Urothelium cell line (cell line): ENCODE results near the gene SREK1.
A peak's percentile ranks its signal among the peaks of the same experiment; 100 is the strongest.
"Not testable (repeated sequence)": the region's sequence is repeated elsewhere in the genome, so short reads cannot be mapped to it uniquely, and the experiment has no call there.

ENCODE experiments used
- DNase-seq: peaks from one replicate; pipeline ENCODE4 v3.0.0; 2011; ENCODE audit warnings: low spot score, mixed read lengths
- FAIRE-seq: peaks from 2 replicates; lab custom pipeline; 2011; peaks lifted over from hg19 to GRCh38; lab: Jason Lieb, UNC

SREK1 gene

DNA sequence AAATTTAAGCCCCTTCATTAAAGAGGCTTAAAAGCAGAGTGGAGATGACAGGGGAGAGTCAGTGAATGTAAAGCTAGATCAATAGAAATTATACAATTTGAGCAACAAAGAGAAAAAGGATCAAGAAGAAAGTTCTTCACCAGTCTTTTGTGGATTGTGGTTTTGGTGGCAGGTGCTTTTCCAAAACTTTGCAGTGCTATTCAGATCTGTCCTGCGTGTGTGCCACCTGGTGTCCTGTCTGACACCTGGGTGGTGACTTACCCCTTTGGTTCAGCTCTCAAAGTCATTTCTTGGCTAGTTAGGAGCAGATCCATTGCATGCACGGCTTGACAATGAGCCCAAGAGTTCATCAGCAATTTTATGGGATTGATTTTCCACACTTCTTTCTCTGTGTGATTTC lies 69.4 kb downstream of the SREK1 start:
- no peak for DNase-seq
- no peak for FAIRE-seq

DNA sequence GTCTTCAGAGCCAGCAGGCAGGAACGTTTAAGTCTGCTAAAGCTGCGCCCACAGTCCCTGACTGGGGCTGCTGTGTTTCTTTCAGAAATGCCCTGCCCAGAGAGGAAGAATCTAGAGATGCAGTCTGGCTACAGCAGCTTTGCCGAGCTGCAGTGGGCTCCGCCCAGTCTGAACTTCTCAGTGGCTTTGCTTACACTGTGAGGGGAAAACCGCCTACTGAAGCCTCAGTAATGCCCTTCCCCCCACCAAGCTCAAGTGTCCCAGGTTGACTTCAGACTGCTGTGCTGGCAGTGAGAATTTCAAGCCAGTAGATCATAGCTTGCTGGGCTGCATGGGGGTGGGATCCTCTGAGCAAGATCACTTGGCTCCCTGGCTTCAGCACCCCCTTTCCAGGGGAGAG lies 78.4 kb downstream of the SREK1 start:
- FAIRE-seq (no peak), DNase-seq (no peak)

DNA sequence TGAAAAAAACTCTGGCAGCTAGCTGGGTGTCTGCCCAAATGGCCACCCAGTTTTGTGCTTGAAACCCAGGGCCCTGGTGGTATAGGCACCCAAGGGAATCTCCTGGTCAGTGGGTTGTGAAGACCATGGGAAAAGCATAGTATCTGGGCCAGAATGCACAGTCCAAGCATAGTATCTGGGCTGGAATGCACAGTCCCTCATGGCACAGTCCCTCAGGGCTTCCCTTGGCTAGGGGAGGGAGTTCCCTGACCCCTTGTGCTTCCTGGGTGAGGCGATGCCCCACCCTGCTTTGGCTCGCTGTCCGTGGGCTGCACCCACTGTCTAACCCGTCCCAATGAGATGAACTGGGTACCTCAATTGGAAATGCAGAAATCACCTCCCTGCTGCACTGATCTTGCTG lies 78.8 kb downstream of the SREK1 start:
- not testable (repeated sequence) for DNase-seq
- peak; percentile 27 for FAIRE-seq

DNA sequence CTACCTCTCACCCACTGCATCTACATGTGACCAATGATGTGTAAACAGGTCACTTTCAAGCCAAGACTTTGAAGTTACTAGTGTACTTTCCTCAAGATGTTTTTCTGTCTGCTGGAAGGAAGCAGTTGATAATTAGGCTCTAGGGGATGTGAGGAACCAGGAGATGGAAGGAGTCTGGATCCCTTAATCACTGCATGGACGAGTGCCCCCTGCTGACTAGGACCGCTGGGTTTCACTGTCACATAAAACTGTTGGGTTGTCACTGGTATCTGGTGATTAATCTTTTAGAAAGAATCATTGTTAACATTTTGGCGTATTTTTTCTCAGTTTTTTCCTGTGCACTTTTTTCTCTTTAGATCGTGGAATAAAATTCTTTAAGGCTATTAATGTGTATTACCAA lies 79.5 kb downstream of the SREK1 start:
- DNase-seq (no peak), FAIRE-seq (no peak)

DNA sequence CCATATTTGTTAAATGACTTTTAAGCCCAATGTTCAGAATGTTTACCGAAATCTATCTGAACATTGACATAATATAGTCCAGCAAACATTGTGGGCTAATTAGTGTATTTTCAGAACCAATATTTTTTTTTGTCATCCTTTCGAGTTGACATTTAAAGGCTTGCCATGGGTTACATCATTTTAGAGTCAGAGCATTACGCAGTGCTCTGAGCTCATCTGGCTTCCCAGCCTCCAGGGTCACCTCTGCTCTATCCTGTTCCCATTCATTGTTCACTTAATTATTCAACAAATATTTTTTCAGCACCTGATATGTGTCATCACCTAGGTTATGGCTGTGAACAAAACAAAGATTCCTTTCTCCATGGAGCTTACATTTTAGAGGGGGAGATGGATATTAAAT lies 80.2 kb downstream of the SREK1 start:
- no peak for DNase-seq
- FAIRE-seq: no peak

DNA sequence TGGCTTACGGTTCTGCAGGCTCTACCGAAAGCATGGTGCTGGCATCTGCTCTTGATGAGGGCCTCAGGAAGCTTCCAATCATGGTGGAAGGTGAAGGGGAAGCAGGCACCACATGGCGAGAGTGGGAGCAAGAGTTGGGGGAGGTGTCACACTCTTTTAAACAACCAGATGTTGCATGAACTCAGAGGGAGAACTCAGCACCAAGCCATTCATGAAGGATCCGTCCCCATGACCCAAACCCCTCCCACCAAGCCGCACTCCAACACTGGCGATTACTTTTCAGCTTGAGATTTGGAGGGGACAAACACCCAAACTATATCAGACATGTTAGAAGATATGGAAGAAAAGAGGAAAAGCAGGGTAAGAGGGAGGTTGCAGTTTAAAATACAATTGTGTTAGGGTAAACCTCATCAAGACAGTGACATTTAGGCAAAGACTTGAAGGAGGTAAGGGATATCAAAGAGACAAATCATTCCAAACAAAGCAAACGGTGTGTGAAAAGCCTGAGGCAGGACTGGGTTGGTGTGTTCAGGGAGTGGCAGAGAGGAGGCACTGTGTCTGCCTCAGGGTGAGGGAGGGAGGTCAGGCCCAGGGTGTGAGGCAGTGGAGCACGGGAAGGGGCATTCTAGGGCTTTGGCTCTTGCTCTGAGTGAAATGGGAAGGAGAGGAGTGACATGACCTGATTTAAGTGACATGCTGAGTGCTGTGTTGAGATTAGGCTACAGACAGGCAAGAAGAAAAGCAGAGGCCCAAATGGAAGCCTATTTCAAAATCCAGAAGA lies 80.9 kb downstream of the SREK1 start:
- DNase-seq (no peak), FAIRE-seq (no peak)

DNA sequence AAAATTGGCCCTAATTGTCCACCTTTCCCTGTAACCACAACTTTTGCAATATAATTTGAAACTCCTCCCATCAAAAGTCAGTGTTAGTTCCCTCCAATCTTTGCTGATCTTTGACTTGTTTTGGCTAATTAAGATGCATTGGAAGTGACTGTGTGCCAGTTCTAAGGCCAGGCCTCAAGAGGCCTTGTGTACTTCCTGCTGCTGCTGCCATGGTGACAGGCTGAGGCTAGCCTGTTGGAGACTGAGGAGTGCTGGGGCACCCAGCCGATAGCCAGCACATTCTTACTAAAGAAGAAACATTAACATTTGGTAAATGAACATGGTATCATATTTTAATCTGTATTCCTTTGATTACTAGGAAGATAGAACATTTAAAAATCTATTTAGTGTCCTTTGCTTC lies 86.5 kb downstream of the SREK1 start:
- FAIRE-seq: no peak
- no peak for DNase-seq

DNA sequence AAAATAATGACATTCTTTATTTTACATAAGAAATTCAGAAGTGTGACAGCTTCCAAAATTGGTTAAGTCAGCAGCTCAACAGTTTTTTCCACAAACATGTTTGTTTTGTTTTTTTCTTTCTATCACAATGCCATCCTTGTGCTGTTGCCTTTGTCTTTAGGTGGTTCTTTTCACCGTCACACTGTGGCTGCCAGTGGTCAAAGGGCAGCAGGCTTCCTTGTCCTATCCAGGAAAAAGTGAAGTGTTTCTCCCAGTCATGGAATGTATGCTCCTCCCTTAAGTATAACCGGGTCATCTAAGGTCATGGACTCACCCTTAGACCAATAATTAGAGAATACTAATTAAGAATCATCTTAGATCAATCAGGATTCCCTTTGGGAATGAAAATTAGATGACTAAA lies 87.4 kb downstream of the SREK1 start:
- DNase-seq: no peak
- no peak for FAIRE-seq

DNA sequence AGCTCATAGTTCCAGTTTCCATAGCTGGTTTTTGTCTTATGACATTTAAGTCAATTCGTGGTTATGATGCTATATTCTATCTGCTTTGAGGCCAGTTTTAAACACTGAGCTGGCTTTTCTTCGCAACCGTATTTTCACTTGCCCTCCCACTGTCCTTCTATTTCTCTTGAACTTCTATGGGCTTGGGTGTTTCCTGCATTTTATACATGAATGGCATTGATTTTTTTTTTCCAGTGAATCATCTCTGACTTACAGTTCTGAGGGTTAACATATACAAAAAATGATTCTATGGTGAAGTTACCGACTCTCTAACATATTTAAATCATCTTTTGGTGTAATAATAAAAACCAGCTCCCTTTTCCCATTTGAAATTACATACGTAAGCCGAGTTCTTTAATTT lies 88.2 kb downstream of the SREK1 start:
- DNase-seq (no peak), FAIRE-seq (no peak)

DNA sequence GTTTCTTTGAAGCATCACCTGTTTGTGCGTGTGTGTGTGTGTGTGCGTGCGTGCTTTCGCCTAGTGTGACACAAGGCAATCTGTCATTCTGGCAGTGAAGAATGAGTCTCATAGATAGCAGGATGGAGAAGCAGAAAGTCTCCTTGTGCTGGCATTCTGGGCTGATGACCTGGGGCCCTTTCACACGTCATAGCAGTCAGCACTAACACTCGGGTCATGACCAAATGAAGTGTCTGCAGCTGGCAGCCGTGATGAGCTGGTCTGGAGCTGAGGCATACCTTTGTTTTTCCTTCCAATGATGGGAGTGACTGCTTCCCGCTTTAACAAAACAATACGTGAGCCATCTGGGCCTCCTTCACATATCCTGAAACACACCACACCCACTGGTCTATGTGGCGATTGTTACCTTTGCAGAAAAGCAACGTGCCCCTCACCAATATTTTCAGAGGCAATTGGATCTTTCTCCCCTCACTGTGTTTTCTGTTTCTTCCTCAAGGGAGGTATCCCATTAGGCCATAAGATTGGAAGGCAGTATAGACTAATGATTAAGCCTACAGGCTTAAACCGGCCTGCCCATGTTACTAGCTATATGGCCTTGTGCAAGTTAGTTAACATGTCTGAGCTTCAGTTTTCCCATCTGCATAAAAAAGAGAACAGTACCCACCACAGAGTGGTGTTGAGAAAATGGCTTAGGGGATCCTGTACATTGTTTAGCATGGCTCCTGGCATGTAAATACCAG lies 88.8 kb downstream of the SREK1 start:
- FAIRE-seq (peak; percentile 5), DNase-seq (no peak)
